HG03103 (cell line): ENCODE data around the gene HOXA11.

Experiments
- ATAC-seq: cut with Tn5 transposase; IDR thresholded peaks from one replicate; pipeline ENCODE4 v1.9.1; 2021; ENCODE audit warnings: low read depth; ENCODE audit not compliant: unreplicated experiment

Gene HOXA11

GRCh38 chr7:27207348-27207985, 22.4 kb upstream of the HOXA11 start:
- ATAC-seq = no peak

GRCh38 chr7:27205325-27206280, 20.6 kb upstream of the HOXA11 start:
- ATAC-seq = no peak

GRCh38 chr7:27204851-27205322, 19.9 kb upstream of the HOXA11 start:
- ATAC-seq = no peak

GRCh38 chr7:27203964-27204594, 19.0 kb upstream of the HOXA11 start:
- no peak for ATAC-seq

- no peak for ATAC-seq
These were observed 18.4 kb upstream of the HOXA11 start for GRCh38 chr7:27203365-27203953.

- no peak for ATAC-seq
These were observed 17.8 kb upstream of the HOXA11 start for GRCh38 chr7:27202862-27203134.

- no peak for ATAC-seq
These were observed 17.2 kb upstream of the HOXA11 start for GRCh38 chr7:27202018-27202861.

- ATAC-seq = no peak
These were observed 16.6 kb upstream of the HOXA11 start for GRCh38 chr7:27201580-27202017.

- ATAC-seq = no peak
These were observed 15.9 kb upstream of the HOXA11 start for GRCh38 chr7:27200761-27201579.

GRCh38 chr7:27199849-27200760, 15.1 kb upstream of the HOXA11 start, which contains the start of gene HOXA13:
Gene HOXA13, minus strand, starts transcription at chr7:27200091. Its CDS starts 14 bp downstream, at chr7:27200077.
- no peak for ATAC-seq

- no peak for ATAC-seq
These were observed 14.1 kb upstream of the HOXA11 start for GRCh38 chr7:27198871-27199801.

- no peak for ATAC-seq
These were observed 13.3 kb upstream of the HOXA11 start for GRCh38 chr7:27198138-27198841.

- ATAC-seq = no peak
These were observed 12.4 kb upstream of the HOXA11 start for GRCh38 chr7:27197137-27198042.

- no peak for ATAC-seq
These were observed 11.3 kb upstream of the HOXA11 start for GRCh38 chr7:27196287-27196767.

GRCh38 chr7:27194686-27195379, 9.8 kb upstream of the HOXA11 start:
- no peak for ATAC-seq
